Lung (tissue), 12 donors: ENCODE results near the gene AXIN2. TPM values are rescaled to one million over a fixed set of nuclear protein-coding genes. Genes with fewer than 3 reads are reported as not detected.

Source experiments
- ATAC-seq: fragments of 200-7000 bp; cut with Tn5 transposase; one replicate; pipeline ENCODE4 v1.9.1; 2020; ENCODE audit warnings: moderate number of reproducible peaks; ENCODE audit not compliant: insufficient read depth, low FRiP score
- DNase-seq, 3 donors: peaks; one replicate each; pipeline ENCODE4 v3.0.0-alpha.2; 2013 to 2017
- H3K27ac ChIP-seq, 2 donors: one replicate each; pipeline ENCODE4 v1.5.1; 2013; ENCODE audit warnings: mild to moderate bottlenecking in 2 of 2, moderate library complexity in 2 of 2, control low read depth in 1 of 2, inconsistent platforms in 1 of 2, low read depth in 1 of 2, low read length in 1 of 2
- H3K27me3 ChIP-seq, 3 donors: one replicate each; pipeline ENCODE4 v1.5.1; 2013; ENCODE audit warnings: low read length in 2 of 3; ENCODE audit not compliant: control insufficient read depth in 3 of 3, insufficient read depth in 3 of 3
- H3K36me3 ChIP-seq, 4 donors: one replicate each; pipeline ENCODE4 v1.5.1; 2013; ENCODE audit warnings: low read length in 4 of 4, mild to moderate bottlenecking in 1 of 4, moderate library complexity in 1 of 4; ENCODE audit not compliant: control insufficient read depth in 4 of 4, insufficient read depth in 4 of 4
- H3K4me1 ChIP-seq, 5 donors: one replicate each; pipeline ENCODE4 v1.5.1; 2013; ENCODE audit warnings: low read length in 5 of 5, mild to moderate bottlenecking in 2 of 5, moderate library complexity in 1 of 5; ENCODE audit not compliant: control insufficient read depth in 5 of 5, insufficient read depth in 5 of 5
- H3K4me3 ChIP-seq: one replicate; pipeline ENCODE4 v1.5.1; 2013; ENCODE audit warnings: mild to moderate bottlenecking, control low read depth, moderate library complexity
- H3K9ac ChIP-seq, 2 donors: one replicate each; pipeline ENCODE4 v1.5.1; 2013; ENCODE audit warnings: low read length in 2 of 2, control low read depth in 1 of 2; ENCODE audit not compliant: insufficient read depth in 1 of 2
- H3K9me3 ChIP-seq, 4 donors: one replicate each; pipeline ENCODE4 v1.5.1; 2013; ENCODE audit warnings: low read length in 3 of 4, mild to moderate bottlenecking in 1 of 4, moderate library complexity in 1 of 4; ENCODE audit not compliant: control insufficient read depth in 4 of 4, insufficient read depth in 3 of 4
- WGBS, 2 donors: extraction: QIAGEN DNeasy Blood & Tissue Kit; methylation state at CpG; one replicate each; pipeline ENCODE4 v1.1.7; 2013; 5-methylcytosine and 5-hydroxymethylcytosine counted together
- polyA plus RNA-seq, 2 donors: library from polyadenylated mRNA; stranded (reverse); fragments of 200-250 nt; gene quantifications; one replicate each; pipeline ENCODE4 v1.2.1, GENCODE V29; 2013
- total RNA-seq, 2 donors: library from RNA; depleted of rRNA in 1 of 2; stranded (reverse); fragments of >200 nt in 1 of 2; gene quantifications; one replicate each; pipeline ENCODE4 v1.2.1, GENCODE V29; 2014 to 2021
- TF ChIP-seq, protein P1 (sequence below): IDR thresholded peaks from 2 replicates; pipeline ENCODE4 v1.5.1; 2012; ENCODE audit warnings: mild to moderate bottlenecking; ENCODE audit errors: control extremely low read depth, extremely low read depth
- donor health status: control.
- donor health status: control.
- donor health status: Bipolar disorder and iron deficiency.
- donor health status: healthy.
- donor health status: DM: yes; HTN: yes; CAD: no.

Gene AXIN2
- total and polyA plus RNA-seq, 4 donors: 13.0 to 127 (median 36.8) TPM

DNA sequence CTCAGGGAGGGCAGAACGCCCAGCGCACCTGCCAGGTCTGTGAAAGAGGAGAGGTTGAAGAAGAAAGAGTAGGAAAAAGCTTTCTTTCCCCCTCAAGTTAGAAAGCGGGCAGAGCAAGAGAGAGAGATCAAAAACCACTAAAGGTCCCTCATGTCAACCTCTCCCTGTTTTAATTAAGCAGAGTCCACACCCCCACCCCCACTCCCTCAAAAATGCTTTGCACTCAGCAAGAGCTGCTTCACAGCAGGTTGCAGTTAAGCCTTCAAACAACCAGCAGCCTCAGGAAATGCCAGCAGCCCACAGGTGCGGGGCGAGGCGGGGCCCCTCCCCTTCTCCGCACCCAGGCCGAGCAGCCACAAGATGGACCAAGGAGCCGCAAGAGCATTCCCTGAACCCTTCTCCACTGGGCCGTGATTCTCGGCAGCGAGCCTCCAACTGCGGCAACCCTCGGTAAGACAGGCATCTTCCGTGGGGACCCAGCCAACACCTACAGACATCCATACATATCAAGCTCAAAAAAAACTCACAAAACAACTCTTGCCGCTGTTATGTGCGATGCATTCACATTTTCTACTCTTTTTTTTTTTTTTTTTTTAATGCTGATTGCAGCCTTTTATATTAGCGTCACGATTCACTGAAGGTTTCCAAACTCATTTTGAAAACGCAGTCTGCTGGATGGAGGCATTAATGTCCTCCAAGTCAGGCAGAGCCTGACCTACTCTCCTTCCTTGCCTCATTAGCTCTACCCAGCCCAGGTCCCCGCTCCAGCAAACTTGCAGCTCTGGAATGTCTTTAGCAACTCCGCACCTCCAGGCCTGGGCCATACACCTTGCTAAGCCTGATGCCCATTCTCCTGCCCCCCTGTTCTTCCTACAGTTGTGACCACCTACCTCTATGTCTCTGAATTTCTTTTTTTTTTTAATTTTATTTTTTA is 66.1 kb downstream of the AXIN2 start:
- Histone ChIP-seq H3K27me3 (no peaks in the 10 kb centered on the region), H3K27ac (no peak overlapping the region), H3K36me3 (no peaks in the 10 kb centered on the region), H3K9ac (no peak overlapping the region), H3K4me1 (peaks cover 0 to 9% (median 8%) of the 10 kb centered on the region in 5 donors), H3K9me3 (no peaks in the 10 kb centered on the region), H3K4me3 (no peak overlapping the region)
- ATAC-seq (peak; percentile 60), DNase-seq (peak in 2 of 3 donors; percentile 38 to 49)
- WGBS, 2 donors: 31 to 32% methylated on average over 22 of the region's 22 CpGs
- TF ChIP-seq, protein P1, sequence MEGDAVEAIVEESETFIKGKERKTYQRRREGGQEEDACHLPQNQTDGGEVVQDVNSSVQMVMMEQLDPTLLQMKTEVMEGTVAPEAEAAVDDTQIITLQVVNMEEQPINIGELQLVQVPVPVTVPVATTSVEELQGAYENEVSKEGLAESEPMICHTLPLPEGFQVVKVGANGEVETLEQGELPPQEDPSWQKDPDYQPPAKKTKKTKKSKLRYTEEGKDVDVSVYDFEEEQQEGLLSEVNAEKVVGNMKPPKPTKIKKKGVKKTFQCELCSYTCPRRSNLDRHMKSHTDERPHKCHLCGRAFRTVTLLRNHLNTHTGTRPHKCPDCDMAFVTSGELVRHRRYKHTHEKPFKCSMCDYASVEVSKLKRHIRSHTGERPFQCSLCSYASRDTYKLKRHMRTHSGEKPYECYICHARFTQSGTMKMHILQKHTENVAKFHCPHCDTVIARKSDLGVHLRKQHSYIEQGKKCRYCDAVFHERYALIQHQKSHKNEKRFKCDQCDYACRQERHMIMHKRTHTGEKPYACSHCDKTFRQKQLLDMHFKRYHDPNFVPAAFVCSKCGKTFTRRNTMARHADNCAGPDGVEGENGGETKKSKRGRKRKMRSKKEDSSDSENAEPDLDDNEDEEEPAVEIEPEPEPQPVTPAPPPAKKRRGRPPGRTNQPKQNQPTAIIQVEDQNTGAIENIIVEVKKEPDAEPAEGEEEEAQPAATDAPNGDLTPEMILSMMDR: no peak

DNA sequence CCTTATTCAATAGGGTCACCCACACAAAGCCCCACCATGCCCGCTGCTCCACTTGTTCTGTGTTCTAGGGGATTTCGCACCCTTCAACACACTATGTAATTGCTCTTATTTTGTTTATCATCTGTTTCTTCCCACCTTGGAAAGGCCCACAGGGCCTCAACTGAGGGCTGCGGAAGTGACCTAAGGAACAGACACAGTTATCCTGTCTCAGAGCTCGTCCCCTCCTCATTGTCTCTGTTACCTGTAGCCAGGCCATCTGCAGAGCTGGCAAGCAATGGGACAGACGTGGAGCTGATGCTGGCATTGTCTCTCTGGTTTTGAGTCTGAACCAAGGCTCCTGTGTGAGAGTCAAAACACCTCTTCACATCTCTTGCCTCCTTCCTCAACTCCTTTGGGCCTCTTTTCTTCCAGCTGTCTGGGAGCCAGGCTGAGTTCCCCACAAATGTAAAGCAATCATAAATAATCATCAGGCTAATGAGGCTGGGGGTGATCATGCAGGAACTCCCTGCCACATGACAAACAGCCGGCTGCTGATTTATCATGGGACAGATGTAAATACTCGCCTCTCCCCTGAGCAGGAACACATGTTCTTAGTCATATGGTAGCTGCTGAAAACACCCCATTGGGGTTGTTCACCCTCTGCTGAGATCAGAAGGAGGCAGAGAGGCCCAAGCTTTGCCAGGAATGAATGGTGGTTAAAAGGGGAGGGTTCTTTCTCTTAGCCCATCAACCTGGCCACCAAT is 71.9 kb downstream of the AXIN2 start:
- Histone ChIP-seq H3K4me3 (no peak overlapping the region), H3K27ac (no peak overlapping the region), H3K9me3 (no peaks in the 10 kb centered on the region), H3K4me1 (peaks cover 0 to 30% (median 9%) of the 10 kb centered on the region in 5 donors), H3K9ac (no peak overlapping the region), H3K27me3 (no peaks in the 10 kb centered on the region), H3K36me3 (no peaks in the 10 kb centered on the region)
- 80 to 83% methylated on average over 7 of the region's 7 CpGs for WGBS, 2 donors
- ATAC-seq (no peak), DNase-seq (peak; percentile 71 to 94 (median 89))
- TF ChIP-seq, protein P1: no peak

DNA sequence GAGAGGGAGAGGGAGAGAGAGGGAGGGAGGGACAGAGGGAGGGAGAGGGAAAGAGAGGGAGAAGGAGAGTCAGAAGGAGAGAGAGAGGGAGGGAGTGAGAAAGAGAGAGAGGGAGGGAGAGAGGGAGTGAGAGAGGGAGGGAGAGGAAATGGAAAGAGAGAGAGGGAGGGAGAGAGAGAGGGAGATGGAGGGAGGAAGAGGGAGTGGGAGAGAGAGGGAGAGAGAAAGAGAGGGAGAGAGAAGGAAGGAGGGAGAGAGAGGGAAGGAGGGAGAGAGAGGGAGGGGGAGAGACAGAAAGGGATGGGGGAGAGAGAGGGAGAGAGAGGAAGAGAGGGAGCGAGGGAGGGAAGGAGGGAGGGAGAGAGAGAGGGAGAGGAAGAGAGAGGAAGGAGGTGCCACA is 72.8 kb downstream of the AXIN2 start:
- Histone ChIP-seq H3K9ac (no peak overlapping the region), H3K36me3 (no peaks in the 10 kb centered on the region), H3K4me1 (peaks cover 0 to 25% (median 4%) of the 10 kb centered on the region in 5 donors), H3K27me3 (no peaks in the 10 kb centered on the region), H3K4me3 (no peak overlapping the region), H3K9me3 (no peaks in the 10 kb centered on the region), H3K27ac (no peak overlapping the region)
- DNase-seq (no peak), ATAC-seq (no peak)
- TF ChIP-seq, protein P1: no peak
- WGBS, 2 donors: 93 to 97% methylated on average over 1 of the region's 1 CpG
